Cardiac muscle cell (in vitro differentiated cells and primary cell): ENCODE results near the gene RPGR. TPM values are rescaled to one million over a fixed set of nuclear protein-coding genes. Genes with fewer than 3 reads are reported as not detected.

Experiments
- DNase-seq, 2 donors: peaks; one replicate each; pipeline versions ENCODE4 v3.0.0 to v3.0.0-alpha.2; 2010 to 2017; ENCODE audit warnings: low read depth in 1 of 2, low spot score in 1 of 2
- H3K27ac ChIP-seq: fragments of 200-600 bp; sonication (generic); 2 replicates; pipeline ENCODE4 v1.5.1; 2016
- H3K27me3 ChIP-seq: fragments of 200-600 bp; sonication (generic); 2 replicates; pipeline ENCODE4 v1.6.0; 2016; ENCODE audit warnings: control low read depth
- H3K36me3 ChIP-seq: fragments of 200-600 bp; sonication (generic); 2 replicates; pipeline ENCODE4 v1.5.1; 2016; ENCODE audit warnings: control low read depth
- H3K4me1 ChIP-seq: fragments of 200-600 bp; sonication (generic); 2 replicates; pipeline ENCODE4 v1.8.1; 2017; ENCODE audit warnings: low read depth, mild to moderate bottlenecking, mixed run types
- H3K4me3 ChIP-seq: fragments of 200-600 bp; sonication (generic); 2 replicates; pipeline ENCODE4 v1.5.1; 2016; ENCODE audit warnings: mild to moderate bottlenecking
- H3K9me3 ChIP-seq: fragments of 200-600 bp; sonication (generic); 2 replicates; pipeline ENCODE4 v1.5.1; 2017; ENCODE audit warnings: low read depth, mild to moderate bottlenecking, control low read depth
- polyA plus RNA-seq: library from polyadenylated mRNA; unstranded; fragments of >200 nt; fragmentation: Nextera tagmentation; extraction: Ambion mirVana; gene quantifications from 2 replicates; pipeline ENCODE4 v1.2.1, GENCODE V29; 2016
- total RNA-seq: library from RNA; depleted of rRNA; stranded (reverse); fragments of >200 nt; gene quantifications from 2 replicates; pipeline ENCODE4 v1.2.3, GENCODE V29; 2016
- TF ChIP-seq, protein P1 (sequence below): IDR thresholded peaks from 2 replicates; pipeline ENCODE4 v1.5.1; 2012; ENCODE audit warnings: low read depth, mild to moderate bottlenecking, low read length

RPGR gene
- total and polyA plus RNA-seq, 2 experiments from 2014 or later: 6.3 to 6.5 TPM

DNA sequence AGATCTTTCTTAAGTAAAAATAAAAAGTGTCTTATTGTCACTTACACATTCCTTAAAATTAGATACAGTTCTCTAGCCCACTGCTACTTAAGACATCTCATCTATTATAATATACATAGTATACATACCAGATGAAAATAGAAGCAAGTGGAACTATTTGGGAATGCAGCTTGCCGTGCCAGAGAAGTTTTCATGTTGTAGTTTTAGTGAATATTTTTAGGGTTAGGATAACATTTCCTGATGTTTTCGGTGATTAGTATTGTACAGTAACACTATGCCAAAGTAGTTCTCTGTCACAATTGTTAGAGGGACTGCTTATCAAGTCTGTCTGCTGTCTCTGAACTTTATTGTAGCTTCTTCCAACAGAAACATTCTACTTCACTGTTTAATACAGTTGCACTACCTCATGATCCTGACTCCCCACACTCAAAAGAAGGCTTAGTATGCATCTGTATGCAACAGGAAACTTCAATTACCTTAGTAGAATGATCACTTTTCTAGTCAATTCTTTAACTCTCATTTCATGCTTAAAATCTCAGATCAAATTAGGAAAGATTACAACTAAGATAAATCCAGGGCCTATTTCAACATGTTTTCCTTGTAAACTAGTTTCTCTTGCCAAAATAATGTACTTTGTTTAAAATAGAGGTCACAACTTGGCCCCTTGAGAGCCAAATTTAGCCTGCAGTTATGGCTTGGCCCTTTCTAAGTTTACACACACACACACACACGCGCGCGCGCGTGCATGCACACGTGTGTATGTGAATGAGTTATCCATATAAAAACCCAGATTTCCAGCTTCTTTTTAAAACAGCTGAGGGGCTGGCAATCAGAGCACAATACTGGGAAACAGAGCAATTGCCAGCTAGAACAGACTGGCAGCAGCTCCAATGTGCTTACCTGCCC is 64.3 kb downstream of the RPGR start:
- Histone ChIP-seq H3K4me1 (no peaks in the 10 kb centered on the region), H3K36me3 (no peaks in the 10 kb centered on the region), H3K27ac (peak overlapping the region; percentile 9), H3K4me3 (no peak overlapping the region), H3K27me3 (no peaks in the 10 kb centered on the region), H3K9me3 (no peaks in the 10 kb centered on the region)
- peak in 1 of 2 donors; percentile 23 for DNase-seq
- TF ChIP-seq, protein P1, sequence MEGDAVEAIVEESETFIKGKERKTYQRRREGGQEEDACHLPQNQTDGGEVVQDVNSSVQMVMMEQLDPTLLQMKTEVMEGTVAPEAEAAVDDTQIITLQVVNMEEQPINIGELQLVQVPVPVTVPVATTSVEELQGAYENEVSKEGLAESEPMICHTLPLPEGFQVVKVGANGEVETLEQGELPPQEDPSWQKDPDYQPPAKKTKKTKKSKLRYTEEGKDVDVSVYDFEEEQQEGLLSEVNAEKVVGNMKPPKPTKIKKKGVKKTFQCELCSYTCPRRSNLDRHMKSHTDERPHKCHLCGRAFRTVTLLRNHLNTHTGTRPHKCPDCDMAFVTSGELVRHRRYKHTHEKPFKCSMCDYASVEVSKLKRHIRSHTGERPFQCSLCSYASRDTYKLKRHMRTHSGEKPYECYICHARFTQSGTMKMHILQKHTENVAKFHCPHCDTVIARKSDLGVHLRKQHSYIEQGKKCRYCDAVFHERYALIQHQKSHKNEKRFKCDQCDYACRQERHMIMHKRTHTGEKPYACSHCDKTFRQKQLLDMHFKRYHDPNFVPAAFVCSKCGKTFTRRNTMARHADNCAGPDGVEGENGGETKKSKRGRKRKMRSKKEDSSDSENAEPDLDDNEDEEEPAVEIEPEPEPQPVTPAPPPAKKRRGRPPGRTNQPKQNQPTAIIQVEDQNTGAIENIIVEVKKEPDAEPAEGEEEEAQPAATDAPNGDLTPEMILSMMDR: no peak

DNA sequence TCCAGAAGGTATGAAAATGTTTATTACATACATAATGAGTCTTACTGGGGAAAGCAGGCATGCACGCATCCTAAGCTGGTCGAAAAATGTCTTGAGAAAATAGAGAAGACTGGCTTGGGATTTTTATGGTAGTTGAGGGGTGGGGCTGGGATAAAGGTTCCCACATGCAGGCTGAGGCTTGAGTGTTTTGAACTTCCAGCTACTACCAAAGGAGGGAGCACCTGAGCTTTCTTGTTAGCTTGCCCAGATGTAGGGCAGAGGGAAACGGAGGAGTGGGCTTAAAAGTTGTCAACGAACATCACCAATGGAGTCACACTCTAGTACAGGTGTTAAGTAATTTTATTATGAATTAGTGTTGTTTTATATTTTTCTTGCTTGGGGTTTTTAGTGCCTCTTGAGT is 67.1 kb downstream of the RPGR start:
- Histone ChIP-seq H3K9me3 (no peaks in the 10 kb centered on the region), H3K36me3 (no peaks in the 10 kb centered on the region), H3K4me1 (no peaks in the 10 kb centered on the region), H3K27ac (no peak overlapping the region), H3K4me3 (no peak overlapping the region), H3K27me3 (no peaks in the 10 kb centered on the region)
- peak in 1 of 2 donors; percentile 7 for DNase-seq
- TF ChIP-seq, protein P1: peak; percentile 32

DNA sequence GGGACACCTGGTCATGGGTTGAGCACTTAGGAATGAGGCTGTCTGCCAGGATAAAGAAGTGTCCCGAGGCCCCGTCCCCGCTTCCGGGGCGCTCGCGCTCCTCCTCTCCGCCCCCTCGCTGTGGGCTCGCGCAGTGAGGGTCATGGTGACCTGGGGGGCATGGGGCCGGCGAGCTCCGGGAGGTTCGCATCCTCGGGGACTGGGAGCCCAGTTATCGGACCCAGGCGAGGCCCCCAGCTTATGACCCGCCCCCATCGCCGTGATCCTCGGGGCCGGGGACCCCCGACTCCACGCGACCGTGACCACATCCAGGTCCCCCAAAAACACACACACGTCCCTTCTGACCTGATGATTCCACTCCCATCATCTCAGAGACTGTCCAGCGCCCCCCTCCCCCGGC is 71.3 kb downstream of the RPGR start:
- H3K27ac ChIP-seq: no peak overlapping the region
- no peak for DNase-seq
- H3K36me3 ChIP-seq: no peaks in the 10 kb centered on the region
- TF ChIP-seq, protein P1: no peak
- no peaks in the 10 kb centered on the region for H3K4me1 ChIP-seq
- no peak overlapping the region for H3K4me3 ChIP-seq
- no peaks in the 10 kb centered on the region for H3K27me3 ChIP-seq
- no peaks in the 10 kb centered on the region for H3K9me3 ChIP-seq

DNA sequence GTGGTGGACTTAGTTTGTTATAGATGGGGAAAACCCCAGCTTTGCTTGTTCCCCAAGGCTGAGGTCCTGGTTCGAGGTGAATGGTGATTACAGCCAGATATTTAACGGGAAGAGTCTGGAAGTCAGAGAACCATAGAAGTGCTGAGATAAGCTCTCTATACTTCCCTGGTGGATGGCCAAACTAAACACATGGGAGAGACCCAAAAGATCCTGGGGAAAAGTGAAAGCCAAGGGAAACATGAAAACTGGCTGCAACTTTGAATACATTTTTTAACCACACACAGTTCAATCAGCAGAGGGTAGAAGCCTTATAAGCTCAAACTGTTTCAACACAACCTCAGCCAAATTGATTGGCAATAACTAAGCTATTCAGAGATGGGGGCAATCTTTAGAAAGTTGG is 77.3 kb downstream of the RPGR start:
- H3K4me3 ChIP-seq: no peak overlapping the region
- TF ChIP-seq, protein P1: no peak
- H3K9me3 ChIP-seq: no peaks in the 10 kb centered on the region
- no peaks in the 10 kb centered on the region for H3K4me1 ChIP-seq
- DNase-seq: peak in 1 of 2 donors; percentile 57
- H3K27me3 ChIP-seq: no peaks in the 10 kb centered on the region
- H3K27ac ChIP-seq: no peak overlapping the region
- H3K36me3 ChIP-seq: no peaks in the 10 kb centered on the region

DNA sequence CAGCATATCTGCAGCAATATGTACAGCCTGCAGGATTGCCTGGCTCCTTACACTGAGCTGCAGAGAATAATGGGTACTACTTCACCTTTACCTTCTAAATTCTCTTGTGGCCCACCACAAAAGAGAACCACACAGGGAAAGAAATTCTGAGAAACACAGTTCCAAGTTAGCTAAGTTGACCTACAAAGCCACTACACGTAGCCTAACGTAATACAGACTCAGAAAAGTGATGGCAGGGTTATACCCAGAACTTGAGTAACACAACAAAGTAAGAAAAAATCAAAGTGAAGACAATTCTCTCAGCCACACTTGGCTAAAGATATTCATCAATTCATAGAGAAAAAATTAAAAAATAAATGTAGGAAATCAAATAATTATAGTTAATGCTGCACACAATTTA is 80.3 kb downstream of the RPGR start:
- H3K36me3 ChIP-seq: no peaks in the 10 kb centered on the region

More for the DNA sequence above, 80.3 kb downstream of the RPGR start:
- H3K9me3 ChIP-seq: no peaks in the 10 kb centered on the region
- no peak overlapping the region for H3K4me3 ChIP-seq
- no peaks in the 10 kb centered on the region for H3K4me1 ChIP-seq
- H3K27me3 ChIP-seq: no peaks in the 10 kb centered on the region
- TF ChIP-seq, protein P1: no peak
- no peak for DNase-seq
- H3K27ac ChIP-seq: no peak overlapping the region
